OCI-LY3 (cell line): ENCODE results near the gene GSC2.

Experiments used
- H2AFZ ChIP-seq: fragments of 200-600, 300-600 bp; shearing (Covaris generic); 2 replicates; pipeline ENCODE4 v1.6.0; 2014; ENCODE audit warnings: antibody characterized with exemption, low read depth, low read length
- H3K27ac ChIP-seq: fragments of 200-600, 300-600 bp; sonication (generic); 2 replicates; pipeline ENCODE4 v1.5.1; 2014; ENCODE audit warnings: mild to moderate bottlenecking, low read length, moderate library complexity, mixed read lengths
- H3K27me3 ChIP-seq: fragments of 200-600, 300-600 bp; sonication (generic); 2 replicates; pipeline ENCODE4 v1.6.1; 2014; ENCODE audit warnings: low read depth, low read length, mixed read lengths
- H3K36me3 ChIP-seq: fragments of 200-600, 300-600 bp; sonication (generic); replicated peaks from 2 replicates; pipeline ENCODE3; 2014; ENCODE audit warnings: low read depth, low read length, mixed read lengths
- H3K4me1 ChIP-seq: fragments of 300-600, 200-600 bp; sonication (generic); 2 replicates; pipeline ENCODE4 v1.6.1; 2014; ENCODE audit warnings: low read length, mixed read lengths
- H3K4me2 ChIP-seq: fragments of 200-600, 300-600 bp; sonication (generic); 2 replicates; pipeline ENCODE4 v1.6.1; 2014; ENCODE audit warnings: low read length, mixed read lengths
- H3K4me3 ChIP-seq: fragments of 300-600, 200-600 bp; sonication (generic); 2 replicates; pipeline ENCODE4 v1.5.1; 2014; ENCODE audit warnings: antibody characterized with exemption, mild to moderate bottlenecking, low read length, moderate library complexity
- H3K79me2 ChIP-seq: fragments of 300-600, 200-600 bp; shearing (Covaris generic); 2 replicates; pipeline ENCODE4 v1.6.1; 2014; ENCODE audit warnings: mild to moderate bottlenecking, low read length, mixed read lengths
- H3K9ac ChIP-seq: fragments of 300-600, 200-600 bp; shearing (Covaris generic); 2 replicates; pipeline ENCODE4 v1.6.0; 2014; ENCODE audit warnings: mild to moderate bottlenecking, low read length, moderate library complexity
- H3K9me3 ChIP-seq: fragments of 200-600, 300-600 bp; shearing (Covaris generic); 2 replicates; pipeline ENCODE4 v1.6.1; 2014; ENCODE audit warnings: low read length, mixed read lengths; ENCODE audit not compliant: insufficient read depth
- H4K20me1 ChIP-seq: fragments of 200-600, 300-600 bp; sonication (generic); 2 replicates; pipeline ENCODE4 v1.6.1; 2016; ENCODE audit warnings: low read length, mixed read lengths; ENCODE audit not compliant: insufficient read depth
- EZH2phosphoT487 ChIP-seq: fragments of 200-600 bp; shearing (Covaris generic); IDR thresholded peaks from 2 replicates; pipeline ENCODE4 v1.6.1; 2018; ENCODE audit warnings: antibody characterized with exemption, mixed run types, low read depth
- TF ChIP-seq, protein P1 (sequence below): fragments of 200-600, 300-600 bp; sonication (generic); IDR thresholded peaks from 2 replicates; pipeline ENCODE4 v1.5.1; 2014; ENCODE audit warnings: antibody characterized with exemption, low read length, low read depth

Gene GSC2

DNA sequence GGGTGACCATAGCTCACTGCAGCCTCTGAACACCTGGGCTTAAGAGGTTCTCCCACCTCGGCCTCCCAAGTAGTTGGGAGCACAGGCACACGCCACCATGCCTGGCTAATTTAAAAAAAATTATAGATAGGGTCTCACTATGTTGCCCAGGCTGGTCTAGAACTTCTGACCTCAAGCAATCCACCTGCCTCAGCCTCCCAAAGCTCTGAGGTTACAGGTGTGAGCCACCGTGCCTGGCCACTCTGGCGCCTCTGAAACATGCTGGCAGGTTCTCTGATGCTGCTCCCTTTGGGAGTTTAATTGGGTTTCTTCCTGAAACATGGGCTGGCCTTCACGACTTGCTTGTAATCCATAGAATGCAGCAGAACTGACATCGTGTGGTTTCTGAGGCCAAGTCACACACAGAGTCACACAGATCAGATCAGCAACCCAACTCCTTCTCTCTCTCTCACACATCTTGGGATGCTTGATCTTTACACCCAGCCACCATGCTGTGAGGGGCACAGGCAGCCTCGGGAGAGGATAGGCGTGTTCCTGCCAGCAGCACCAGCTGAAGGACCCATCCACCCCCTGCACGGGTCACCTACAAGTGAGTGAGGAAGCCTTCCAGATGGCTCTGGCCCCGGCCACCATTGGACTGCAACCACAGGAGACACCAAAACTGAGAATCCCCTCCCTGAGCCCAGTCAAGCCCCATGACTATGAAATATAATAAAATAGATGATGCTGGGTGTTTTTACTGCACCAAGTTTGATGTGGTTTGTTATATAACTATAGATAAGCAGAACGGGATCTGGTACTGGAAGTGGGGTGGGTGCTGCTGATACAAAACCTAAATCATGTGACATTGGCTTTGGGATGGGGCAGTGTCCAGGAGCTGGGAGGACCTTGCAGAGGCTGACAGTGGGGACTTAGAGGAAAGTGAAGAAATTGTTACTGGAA is 3.1 kb upstream of the GSC2 start:
- no peaks in the 10 kb centered on the region; the same call in 1 of the 2 replicates for H3K27me3 ChIP-seq
- no peak overlapping the region for H3K27ac ChIP-seq
- no peaks in the 10 kb centered on the region for H3K36me3 ChIP-seq
- H3K4me3 ChIP-seq: no peak overlapping the region
- no peaks in the 10 kb centered on the region for H4K20me1 ChIP-seq
- no peaks in the 10 kb centered on the region for H3K9me3 ChIP-seq
- H3K9ac ChIP-seq: no peak overlapping the region
- TF ChIP-seq, protein P1, sequence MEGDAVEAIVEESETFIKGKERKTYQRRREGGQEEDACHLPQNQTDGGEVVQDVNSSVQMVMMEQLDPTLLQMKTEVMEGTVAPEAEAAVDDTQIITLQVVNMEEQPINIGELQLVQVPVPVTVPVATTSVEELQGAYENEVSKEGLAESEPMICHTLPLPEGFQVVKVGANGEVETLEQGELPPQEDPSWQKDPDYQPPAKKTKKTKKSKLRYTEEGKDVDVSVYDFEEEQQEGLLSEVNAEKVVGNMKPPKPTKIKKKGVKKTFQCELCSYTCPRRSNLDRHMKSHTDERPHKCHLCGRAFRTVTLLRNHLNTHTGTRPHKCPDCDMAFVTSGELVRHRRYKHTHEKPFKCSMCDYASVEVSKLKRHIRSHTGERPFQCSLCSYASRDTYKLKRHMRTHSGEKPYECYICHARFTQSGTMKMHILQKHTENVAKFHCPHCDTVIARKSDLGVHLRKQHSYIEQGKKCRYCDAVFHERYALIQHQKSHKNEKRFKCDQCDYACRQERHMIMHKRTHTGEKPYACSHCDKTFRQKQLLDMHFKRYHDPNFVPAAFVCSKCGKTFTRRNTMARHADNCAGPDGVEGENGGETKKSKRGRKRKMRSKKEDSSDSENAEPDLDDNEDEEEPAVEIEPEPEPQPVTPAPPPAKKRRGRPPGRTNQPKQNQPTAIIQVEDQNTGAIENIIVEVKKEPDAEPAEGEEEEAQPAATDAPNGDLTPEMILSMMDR: no peak
- TF ChIP-seq EZH2phosphoT487: no peak
- no peaks in the 10 kb centered on the region for H3K4me1 ChIP-seq
- H2AFZ ChIP-seq: no peak overlapping the region
- H3K4me2 ChIP-seq: no peak overlapping the region
- no peaks in the 10 kb centered on the region for H3K79me2 ChIP-seq

DNA sequence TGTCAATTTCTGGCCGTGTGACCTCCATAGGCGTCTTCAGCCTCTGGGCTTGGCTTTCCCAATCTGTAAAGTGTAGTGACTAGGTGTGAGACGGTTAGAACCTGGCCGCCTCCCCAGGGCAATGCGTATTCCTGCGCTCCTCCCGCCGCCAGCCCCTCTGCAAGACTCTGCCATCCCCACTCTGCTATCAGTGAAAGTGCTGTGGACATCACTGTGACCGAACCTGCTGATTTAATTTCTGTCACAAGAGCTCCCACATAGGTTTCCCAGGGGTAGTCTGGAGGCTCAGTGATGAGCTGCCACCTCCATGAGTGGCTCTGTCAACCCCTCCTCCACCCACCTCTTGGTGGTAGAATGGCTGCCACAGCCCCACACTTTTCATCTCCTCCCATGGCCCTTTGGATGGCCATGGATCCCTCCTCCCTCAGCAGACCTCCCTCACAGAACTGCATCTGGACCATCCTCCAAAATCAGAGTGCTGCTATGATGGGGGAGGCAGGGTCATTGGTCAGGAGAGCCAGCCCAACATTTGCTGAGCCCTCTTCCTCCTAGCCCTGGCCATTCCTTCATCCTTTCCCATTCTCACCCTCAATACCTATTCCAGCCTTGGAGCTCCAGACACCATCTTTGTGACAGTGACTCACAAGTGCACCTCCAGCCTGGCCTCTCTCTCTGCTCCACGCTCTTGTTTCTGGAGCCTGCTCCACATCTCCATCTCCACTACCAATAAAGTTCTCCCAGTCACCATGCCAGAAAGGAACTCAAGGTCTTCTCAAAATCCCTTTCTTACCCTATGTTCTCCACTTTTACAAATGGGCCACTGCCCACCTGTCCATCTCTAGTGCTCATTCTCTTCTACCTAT is 1.5 kb upstream of the GSC2 start:
- H3K9me3 ChIP-seq: no peaks in the 10 kb centered on the region
- H3K36me3 ChIP-seq: no peaks in the 10 kb centered on the region
- no peak overlapping the region for H2AFZ ChIP-seq
- no peak overlapping the region for H3K4me3 ChIP-seq
- no peaks in the 10 kb centered on the region for H4K20me1 ChIP-seq
- TF ChIP-seq, protein P1: no peak
- TF ChIP-seq EZH2phosphoT487: no peak
- no peaks in the 10 kb centered on the region for H3K79me2 ChIP-seq
- H3K27ac ChIP-seq: no peak overlapping the region
- H3K9ac ChIP-seq: no peak overlapping the region
- no peaks in the 10 kb centered on the region; the same call in 1 of the 2 replicates for H3K27me3 ChIP-seq
- H3K4me2 ChIP-seq: no peak overlapping the region
- H3K4me1 ChIP-seq: no peaks in the 10 kb centered on the region

DNA sequence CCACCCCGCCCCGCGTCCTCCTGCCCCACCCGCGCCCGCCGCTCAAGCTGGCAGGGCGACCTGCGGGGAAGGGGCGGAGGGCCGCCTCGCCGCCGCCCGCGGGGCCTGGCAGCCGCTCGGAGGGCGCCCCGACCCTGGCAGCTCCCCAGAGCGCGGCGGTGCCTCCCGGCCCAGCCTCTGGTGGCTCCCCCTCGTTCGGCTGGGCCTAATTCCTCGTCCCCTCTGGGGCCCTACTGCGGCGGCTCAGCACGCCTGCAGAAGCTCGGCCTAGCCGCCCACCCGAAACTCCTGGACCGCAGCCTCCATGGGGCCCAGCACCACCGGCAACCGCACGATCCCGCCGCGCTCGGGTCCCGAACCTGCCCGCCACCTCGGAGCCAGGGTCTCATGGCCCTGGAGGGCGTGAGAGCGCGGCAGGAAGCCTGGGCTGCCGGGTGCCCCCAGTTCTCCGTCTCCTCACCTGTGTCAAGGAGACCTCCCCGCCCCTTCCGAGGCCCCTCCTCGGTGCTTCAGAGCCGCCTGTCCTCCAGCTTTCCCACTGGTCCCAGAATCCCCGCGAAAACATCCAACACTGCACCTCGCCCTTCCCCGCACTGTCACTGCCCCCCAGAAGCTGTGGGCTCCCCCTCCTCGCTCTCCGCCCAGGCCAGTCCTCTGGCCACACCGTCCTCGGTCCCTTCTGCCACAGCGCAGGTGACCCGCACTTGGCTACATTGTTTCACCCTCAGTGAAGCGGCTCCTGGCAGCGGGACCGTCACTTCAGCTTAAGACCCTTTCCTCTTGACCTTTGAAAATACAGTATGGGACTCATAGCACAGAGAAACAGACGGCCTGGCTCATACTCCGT is 613 bp upstream of the GSC2 start:
- Histone ChIP-seq H3K4me2 (no peak overlapping the region), H3K27me3 (no peaks in the 10 kb centered on the region; the same call in 1 of the 2 replicates), H3K4me1 (no peaks in the 10 kb centered on the region), H4K20me1 (no peaks in the 10 kb centered on the region), H3K4me3 (no peak overlapping the region), H3K9ac (no peak overlapping the region), H3K27ac (no peak overlapping the region), H3K79me2 (no peaks in the 10 kb centered on the region), H3K36me3 (no peaks in the 10 kb centered on the region), H3K9me3 (no peaks in the 10 kb centered on the region), H2AFZ (no peak overlapping the region)
- no peak for TF ChIP-seq EZH2phosphoT487
- TF ChIP-seq, protein P1: no peak
